HepG2 (cell line): ENCODE measurements around the gene NRBP1. TPM values are rescaled to one million over a fixed set of nuclear protein-coding genes. Genes with fewer than 3 reads are reported as not detected.

Experiments used
- CAMTA2 ChIP-seq: sonication (generic); formaldehyde crosslinking; IDR thresholded peaks from 2 replicates; pipeline ENCODE4 v1.4.0; 2020; ENCODE audit warnings: mild to moderate bottlenecking, missing genetic modification reagents, borderline replicate concordance
- CEBPB ChIP-seq: IDR thresholded peaks from 2 replicates; pipeline ENCODE4 v1.6.1; 2011; ENCODE audit warnings: low read depth, low read length, improper control_type of control experiment, borderline replicate concordance
- HNRNPH1 ChIP-seq: fragments of 200-400 bp; formaldehyde crosslinking; optimal IDR thresholded peaks from 2 replicates; pipeline ENCODE3; 2017; ENCODE audit warnings: mild to moderate bottlenecking, low read depth, low read length
- ISX ChIP-seq: sonication (generic); formaldehyde crosslinking; conservative IDR thresholded peaks from 2 replicates; pipeline ENCODE4 v1.5.0; 2020; ENCODE audit warnings: missing genetic modification reagents
- KLF15 ChIP-seq: sonication (generic); formaldehyde crosslinking; IDR thresholded peaks from 2 replicates; pipeline ENCODE4 v1.8.1; 2023; ENCODE audit warnings: borderline replicate concordance, mild to moderate bottlenecking, inconsistent platforms, missing genetic modification reagents, mixed read lengths
- PITX1 ChIP-seq: sonication (generic); formaldehyde crosslinking; IDR thresholded peaks from 2 replicates; pipeline ENCODE4 v1.5.1; 2020; ENCODE audit warnings: mild to moderate bottlenecking, missing genetic modification reagents
- PRMT3 ChIP-seq: sonication (generic); formaldehyde crosslinking; IDR thresholded peaks from 2 replicates; pipeline ENCODE4 v1.8.1; 2022; ENCODE audit warnings: low read depth, mild to moderate bottlenecking, moderate library complexity, missing genetic modification reagents, borderline replicate concordance
- SMARCC2 ChIP-seq: fragments of 450-650 bp; IDR thresholded peaks from 2 replicates; pipeline ENCODE4 v1.6.1; 2017; ENCODE audit warnings: antibody characterized with exemption, mild to moderate bottlenecking
- SYNCRIP ChIP-seq: fragments of 200-400 bp; formaldehyde crosslinking; IDR thresholded peaks from 2 replicates; pipeline ENCODE4 v1.6.1; 2018; ENCODE audit warnings: mild to moderate bottlenecking, low read depth, low read length; ENCODE audit not compliant: insufficient read depth
- TBX2 ChIP-seq: sonication (generic); formaldehyde crosslinking; IDR thresholded peaks from 2 replicates; pipeline ENCODE4 v1.5.0; 2020; ENCODE audit warnings: missing genetic modification reagents, mild to moderate bottlenecking, borderline replicate concordance
- ZBTB7B ChIP-seq: sonication (generic); formaldehyde crosslinking; IDR thresholded peaks from 2 replicates; pipeline ENCODE4 v1.4.0; 2020; ENCODE audit warnings: missing genetic modification reagents
- ZNF121 ChIP-seq: sonication (generic); formaldehyde crosslinking; IDR thresholded peaks from 2 replicates; pipeline ENCODE4 v1.5.0; 2020; ENCODE audit warnings: mild to moderate bottlenecking, missing genetic modification reagents
- ZNF256 ChIP-seq: sonication (generic); formaldehyde crosslinking; conservative IDR thresholded peaks from 2 replicates; pipeline ENCODE4 v1.4.0; 2020; ENCODE audit warnings: missing genetic modification reagents
- ZNF468 ChIP-seq: sonication (generic); formaldehyde crosslinking; IDR thresholded peaks from 2 replicates; pipeline ENCODE4 v1.8.0; 2022; ENCODE audit warnings: mild to moderate bottlenecking, moderate library complexity, missing genetic modification reagents
- ZNF569 ChIP-seq: sonication (generic); formaldehyde crosslinking; IDR thresholded peaks from 2 replicates; pipeline ENCODE4 v1.5.0; 2020; ENCODE audit warnings: mild to moderate bottlenecking, missing genetic modification reagents, moderate library complexity, borderline replicate concordance
- ZNF652 ChIP-seq: IDR thresholded peaks from 2 replicates; pipeline ENCODE4 v1.6.1; 2016; ENCODE audit warnings: low read depth, borderline replicate concordance
- ZNF674 ChIP-seq: sonication (generic); formaldehyde crosslinking; IDR thresholded peaks from 2 replicates; pipeline ENCODE4 v1.5.0; 2020; ENCODE audit warnings: low read depth, mild to moderate bottlenecking, missing genetic modification reagents
- ZNF780A ChIP-seq: sonication (generic); formaldehyde crosslinking; IDR thresholded peaks from 2 replicates; pipeline ENCODE4 v1.8.0; 2022; ENCODE audit warnings: mild to moderate bottlenecking, missing genetic modification reagents, moderate library complexity
- polyA plus RNA-seq, 8 experiments: library from polyadenylated mRNA; depleted of rRNA in 3 of 8; stranded (reverse) in 7 of 8; unstranded in 1 of 8; fragments of >200 nt; fragmentation: Illumina TruSeq in 4 of 8; extraction: Trizol in 4 of 8; gene quantifications; 2 replicates each; pipeline versions ENCODE4 v1.2.1 to v1.2.3, GENCODE V29; 2011 to 2016; ENCODE audit warnings: low read depth in 4 of 8, missing spikeins in 1 of 8, mixed read lengths in 1 of 8; ENCODE audit not compliant: insufficient read depth in 1 of 8
- total RNA-seq, 5 experiments: library from RNA; depleted of rRNA; stranded (reverse); fragments of >200 nt; fragmentation: Illumina TruSeq; extraction: Trizol; gene quantifications; 2 replicates each; pipeline ENCODE4 v1.2.3, GENCODE V29; 2016; ENCODE audit warnings: low read depth in 1 of 5
- TF ChIP-seq, protein P1 (sequence below): sonication (generic); formaldehyde crosslinking; IDR thresholded peaks from 2 replicates; pipeline ENCODE4 v1.5.0; 2020; ENCODE audit warnings: missing genetic modification reagents
- TF ChIP-seq, protein P2 (sequence below): IDR thresholded peaks from 2 replicates; pipeline ENCODE4 v1.6.1; 2016; ENCODE audit warnings: missing biosample characterization, missing genetic modification reagents, low read depth
- TF ChIP-seq, protein P3 (sequence below): sonication (generic); formaldehyde crosslinking; IDR thresholded peaks from 2 replicates; pipeline ENCODE4 v1.4.0; 2020; ENCODE audit warnings: missing genetic modification reagents, borderline replicate concordance

NRBP1 gene
- total and polyA plus RNA-seq, 2 of the 13 experiments (the other 11 are each of a cell fraction or from before 2014, with no cell fraction given) = 165 to 240 TPM

DNA sequence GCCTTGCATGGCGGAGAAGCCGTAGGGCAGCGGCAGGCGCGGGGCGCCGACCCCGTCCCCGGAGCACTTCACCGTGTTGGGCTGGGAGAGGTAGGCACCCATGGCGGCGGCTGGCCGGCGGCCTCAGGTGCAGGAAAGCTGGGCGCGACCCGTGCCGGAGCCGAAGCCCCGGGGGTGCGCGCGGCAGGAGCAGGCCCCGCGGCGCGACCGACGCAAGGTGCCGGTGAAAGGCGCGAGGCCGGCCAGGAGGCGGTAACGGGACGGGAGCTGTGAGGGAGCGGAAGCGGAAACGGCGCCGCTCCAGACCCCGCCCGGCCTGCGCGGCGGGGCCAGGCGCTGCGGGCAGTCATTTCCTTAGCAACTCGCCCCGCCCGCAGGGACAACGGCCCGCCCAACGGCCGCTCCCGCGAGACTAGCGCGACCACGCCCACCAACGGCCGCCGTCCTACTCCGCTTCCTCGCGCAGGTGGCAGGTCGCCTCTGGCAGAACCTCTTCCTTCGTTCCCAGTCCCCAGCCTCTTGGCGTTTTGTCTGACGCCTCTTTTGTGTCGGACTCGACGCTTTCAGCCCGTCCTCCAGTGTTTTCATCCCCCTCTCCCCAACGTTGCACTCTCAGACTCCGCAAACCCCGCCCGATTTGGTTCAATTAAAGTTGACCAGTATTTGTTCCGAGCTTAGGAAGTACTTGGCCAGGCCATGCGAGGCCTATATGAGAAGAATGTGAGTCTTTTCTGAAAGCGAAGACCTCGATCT, 18.9 kb upstream of the NRBP1 start, which contains the start of gene PPM1G (continued):
- peak; percentile 75; the same call in 1 of the 2 replicates for TF ChIP-seq TBX2 (CRISPR knock-in tag)
- peak; percentile 78 for TF ChIP-seq ZNF121 (CRISPR knock-in tag)
- TF ChIP-seq, protein P1, sequence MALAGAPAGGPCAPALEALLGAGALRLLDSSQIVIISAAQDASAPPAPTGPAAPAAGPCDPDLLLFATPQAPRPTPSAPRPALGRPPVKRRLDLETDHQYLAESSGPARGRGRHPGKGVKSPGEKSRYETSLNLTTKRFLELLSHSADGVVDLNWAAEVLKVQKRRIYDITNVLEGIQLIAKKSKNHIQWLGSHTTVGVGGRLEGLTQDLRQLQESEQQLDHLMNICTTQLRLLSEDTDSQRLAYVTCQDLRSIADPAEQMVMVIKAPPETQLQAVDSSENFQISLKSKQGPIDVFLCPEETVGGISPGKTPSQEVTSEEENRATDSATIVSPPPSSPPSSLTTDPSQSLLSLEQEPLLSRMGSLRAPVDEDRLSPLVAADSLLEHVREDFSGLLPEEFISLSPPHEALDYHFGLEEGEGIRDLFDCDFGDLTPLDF (CRISPR knock-in tag) = peak; percentile 90
- no peak; the same call in 1 of the 2 replicates for TF ChIP-seq KLF15 (CRISPR knock-in tag)
- TF ChIP-seq SYNCRIP = no peak
- TF ChIP-seq SMARCC2 = no peak
- TF ChIP-seq CEBPB = no peak
- TF ChIP-seq CAMTA2 = no peak; the same call in 1 of the 2 replicates
- TF ChIP-seq ZNF652 (CRISPR knock-in tag) = no peak
- TF ChIP-seq ZNF569 (CRISPR knock-in tag) = peak; percentile 77; the same call in 1 of the 2 replicates
- TF ChIP-seq, protein P2, sequence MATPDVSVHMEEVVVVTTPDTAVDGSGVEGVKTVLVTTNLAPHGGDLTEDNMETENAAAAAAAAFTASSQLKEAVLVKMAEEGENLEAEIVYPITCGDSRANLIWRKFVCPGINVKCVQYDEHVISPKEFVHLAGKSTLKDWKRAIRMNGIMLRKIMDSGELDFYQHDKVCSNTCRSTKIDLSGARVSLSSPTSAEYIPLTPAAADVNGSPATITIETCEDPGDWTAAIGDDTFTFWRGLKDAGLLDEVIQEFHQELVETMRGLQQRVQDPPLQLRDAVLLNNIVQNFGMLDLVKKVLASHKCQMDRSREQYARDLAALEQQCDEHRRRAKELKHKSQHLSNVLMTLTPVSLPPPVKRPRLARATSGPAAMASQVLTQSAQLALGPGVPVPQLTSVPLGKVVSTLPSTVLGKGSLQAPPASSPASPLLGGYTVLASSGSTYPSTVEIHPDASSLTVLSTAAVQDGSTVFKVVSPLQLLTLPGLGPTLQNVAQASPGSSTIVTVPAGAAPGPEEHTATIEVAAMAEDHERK (CRISPR knock-in tag) = peak; percentile 80
- 0 out of 2 replicates have a peak, but pooled peaks have one; percentile 84 for TF ChIP-seq ZNF468 (CRISPR knock-in tag)
- no peak for TF ChIP-seq ZNF780A
- peak; percentile 79 for TF ChIP-seq PITX1
- peak; percentile 33; the same call in 1 of the 2 replicates for TF ChIP-seq ZBTB7B (CRISPR knock-in tag)
- TF ChIP-seq, protein P3, sequence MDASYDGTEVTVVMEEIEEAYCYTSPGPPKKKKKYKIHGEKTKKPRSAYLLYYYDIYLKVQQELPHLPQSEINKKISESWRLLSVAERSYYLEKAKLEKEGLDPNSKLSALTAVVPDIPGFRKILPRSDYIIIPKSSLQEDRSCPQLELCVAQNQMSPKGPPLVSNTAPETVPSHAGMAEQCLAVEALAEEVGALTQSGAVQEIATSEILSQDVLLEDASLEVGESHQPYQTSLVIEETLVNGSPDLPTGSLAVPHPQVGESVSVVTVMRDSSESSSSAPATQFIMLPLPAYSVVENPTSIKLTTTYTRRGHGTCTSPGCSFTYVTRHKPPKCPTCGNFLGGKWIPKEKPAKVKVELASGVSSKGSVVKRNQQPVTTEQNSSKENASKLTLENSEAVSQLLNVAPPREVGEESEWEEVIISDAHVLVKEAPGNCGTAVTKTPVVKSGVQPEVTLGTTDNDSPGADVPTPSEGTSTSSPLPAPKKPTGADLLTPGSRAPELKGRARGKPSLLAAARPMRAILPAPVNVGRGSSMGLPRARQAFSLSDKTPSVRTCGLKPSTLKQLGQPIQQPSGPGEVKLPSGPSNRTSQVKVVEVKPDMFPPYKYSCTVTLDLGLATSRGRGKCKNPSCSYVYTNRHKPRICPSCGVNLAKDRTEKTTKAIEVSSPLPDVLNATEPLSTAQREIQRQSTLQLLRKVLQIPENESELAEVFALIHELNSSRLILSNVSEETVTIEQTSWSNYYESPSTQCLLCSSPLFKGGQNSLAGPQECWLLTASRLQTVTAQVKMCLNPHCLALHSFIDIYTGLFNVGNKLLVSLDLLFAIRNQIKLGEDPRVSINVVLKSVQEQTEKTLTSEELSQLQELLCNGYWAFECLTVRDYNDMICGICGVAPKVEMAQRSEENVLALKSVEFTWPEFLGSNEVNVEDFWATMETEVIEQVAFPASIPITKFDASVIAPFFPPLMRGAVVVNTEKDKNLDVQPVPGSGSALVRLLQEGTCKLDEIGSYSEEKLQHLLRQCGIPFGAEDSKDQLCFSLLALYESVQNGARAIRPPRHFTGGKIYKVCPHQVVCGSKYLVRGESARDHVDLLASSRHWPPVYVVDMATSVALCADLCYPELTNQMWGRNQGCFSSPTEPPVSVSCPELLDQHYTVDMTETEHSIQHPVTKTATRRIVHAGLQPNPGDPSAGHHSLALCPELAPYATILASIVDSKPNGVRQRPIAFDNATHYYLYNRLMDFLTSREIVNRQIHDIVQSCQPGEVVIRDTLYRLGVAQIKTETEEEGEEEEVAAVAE (CRISPR knock-in tag) = 0 out of 2 replicates have a peak, but pooled peaks have one; percentile 43
- peak; percentile 64; the same call in 1 of the 2 replicates for TF ChIP-seq PRMT3 (CRISPR knock-in tag)
- no peak for TF ChIP-seq ZNF674 (CRISPR knock-in tag)
- peak; percentile 87 for TF ChIP-seq ZNF256
- no peak for TF ChIP-seq HNRNPH1
- TF ChIP-seq ISX (CRISPR knock-in tag) = 0 out of 2 replicates have a peak, but pooled peaks have one; percentile 73
